HepG2 (cell line): Measurements from ENCODE around the gene ACTN2. TPM values are rescaled to one million over a fixed set of nuclear protein-coding genes. Genes with fewer than 3 reads are reported as not detected.

ENCODE experiments used
- CBFB ChIP-seq: sonication (generic); formaldehyde crosslinking; IDR thresholded peaks from 2 replicates; pipeline ENCODE4 v1.4.0; 2020; ENCODE audit warnings: missing genetic modification reagents
- CHD2 ChIP-seq: IDR thresholded peaks from 2 replicates; pipeline ENCODE4 v1.6.1; 2011; ENCODE audit warnings: low read depth, low read length, improper control_type of control experiment
- ETS1 ChIP-seq: sonication (generic); formaldehyde crosslinking; IDR thresholded peaks from 2 replicates; pipeline ENCODE4 v1.4.0; 2020; ENCODE audit warnings: missing genetic modification reagents
- IKZF4 ChIP-seq: sonication (generic); formaldehyde crosslinking; IDR thresholded peaks from 2 replicates; pipeline ENCODE4 v1.5.1; 2020; ENCODE audit warnings: borderline replicate concordance, mild to moderate bottlenecking, low read depth, missing genetic modification reagents; ENCODE audit errors: not compliant biosample characterization
- IRF9 ChIP-seq: sonication (generic); formaldehyde crosslinking; IDR thresholded peaks from 2 replicates; pipeline ENCODE4 v1.8.0; 2022; ENCODE audit warnings: missing genetic modification reagents, mild to moderate bottlenecking, borderline replicate concordance
- MED8 ChIP-seq: sonication (generic); formaldehyde crosslinking; IDR thresholded peaks from 2 replicates; pipeline ENCODE4 v1.8.1; 2023; ENCODE audit warnings: mild to moderate bottlenecking, missing genetic modification reagents; ENCODE audit not compliant: insufficient replicate concordance
- NFIC ChIP-seq: IDR thresholded peaks from 2 replicates; pipeline ENCODE4 v1.6.1; 2012; ENCODE audit warnings: mild to moderate bottlenecking, low read length, inconsistent platforms
- REPIN1 ChIP-seq: sonication (generic); formaldehyde crosslinking; IDR thresholded peaks from 2 replicates; pipeline ENCODE4 v1.8.0; 2022; ENCODE audit warnings: missing genetic modification reagents, low read depth, mild to moderate bottlenecking, borderline replicate concordance
- REST ChIP-seq, 2 experiments: IDR thresholded peaks; 2 replicates each; pipeline ENCODE4 v1.6.1; 2011 to 2012; ENCODE audit warnings: low read length in 2 of 2, borderline replicate concordance in 1 of 2, low read depth in 1 of 2, mild to moderate bottlenecking in 1 of 2, moderate library complexity in 1 of 2
- RORA ChIP-seq: sonication (generic); formaldehyde crosslinking; IDR thresholded peaks from 2 replicates; pipeline ENCODE4 v1.5.0; 2020; ENCODE audit warnings: mild to moderate bottlenecking, missing genetic modification reagents, moderate library complexity
- SRSF1 ChIP-seq: fragments of 200-400 bp; formaldehyde crosslinking; optimal IDR thresholded peaks from 2 replicates; pipeline ENCODE3; 2017; ENCODE audit warnings: mild to moderate bottlenecking, low read depth, low read length, moderate library complexity
- TBL1XR1 ChIP-seq: fragments of 150-350 bp; IDR thresholded peaks from 2 replicates; pipeline ENCODE4 v1.6.1; 2014; ENCODE audit warnings: borderline replicate concordance, low read length; ENCODE audit not compliant: partially characterized antibody
- ZBTB7B ChIP-seq: sonication (generic); formaldehyde crosslinking; IDR thresholded peaks from 2 replicates; pipeline ENCODE4 v1.4.0; 2020; ENCODE audit warnings: missing genetic modification reagents
- ZFP1 ChIP-seq: IDR thresholded peaks from 2 replicates; pipeline ENCODE4 v1.6.1; 2016
- ZNF281 ChIP-seq: sonication (generic); formaldehyde crosslinking; IDR thresholded peaks from 2 replicates; pipeline ENCODE4 v1.4.0; 2020; ENCODE audit warnings: missing genetic modification reagents, borderline replicate concordance
- ZNF362 ChIP-seq: sonication (generic); formaldehyde crosslinking; IDR thresholded peaks from 2 replicates; pipeline ENCODE4 v1.4.0; 2020; ENCODE audit warnings: missing genetic modification reagents, mild to moderate bottlenecking, borderline replicate concordance
- polyA plus RNA-seq, 8 experiments: library from polyadenylated mRNA; depleted of rRNA in 3 of 8; stranded (reverse) in 7 of 8; unstranded in 1 of 8; fragments of >200 nt; fragmentation: Illumina TruSeq in 4 of 8; extraction: Trizol in 4 of 8; gene quantifications; 2 replicates each; pipeline versions ENCODE4 v1.2.1 to v1.2.3, GENCODE V29; 2011 to 2016; ENCODE audit warnings: low read depth in 4 of 8, missing spikeins in 1 of 8, mixed read lengths in 1 of 8; ENCODE audit not compliant: insufficient read depth in 1 of 8
- total RNA-seq, 5 experiments: library from RNA; depleted of rRNA; stranded (reverse); fragments of >200 nt; fragmentation: Illumina TruSeq; extraction: Trizol; gene quantifications; 2 replicates each; pipeline ENCODE4 v1.2.3, GENCODE V29; 2016; ENCODE audit warnings: low read depth in 1 of 5

Gene ACTN2
- total and polyA plus RNA-seq, 2 of the 13 experiments (the other 11 are each of a cell fraction or from before 2014, with no cell fraction given), result 0.04 to 0.13 TPM

GRCh38 chr1:236795757-236796667 lies 109.7 kb downstream of the ACTN2 start (continued):
- TF ChIP-seq REST (IDR thresholded peaks at IDR 0.05; ENCODE audit: borderline replicate concordance in 1 of 2, low read depth in 1 of 2, low read length in 2 of 2) (no peak), ZBTB7B (CRISPR knock-in tag) (no peak), IRF9 (CRISPR knock-in tag) (peak; percentile 71; the same call in 1 of the 2 replicates), IKZF4 (no peak), CBFB (no peak), ETS1 (CRISPR knock-in tag) (no peak), ZNF281 (CRISPR knock-in tag) (no peak), RORA (peak; percentile 50; the same call in 1 of the 2 replicates), MED8 (CRISPR knock-in tag) (peak; percentile 9), ZNF362 (peak; percentile 46; the same call in 1 of the 2 replicates), TBL1XR1 (no peak), ZFP1 (no peak), CHD2 (no peak), NFIC (no peak), REPIN1 (CRISPR knock-in tag) (no peak), SRSF1 (no peak)
